ENCODE data around the gene PIP5KL1.
"Not testable (repeated sequence)": the region's sequence is repeated elsewhere in the genome, so short reads cannot be mapped to it uniquely, and the experiment has no call there.

PIP5KL1 gene

GRCh38 chr9:127885508-127886281, 44.9 kb downstream of the PIP5KL1 start:
- no peak for DNase-seq

- no peak for DNase-seq
Observed at GRCh38 chr9:127884976-127885490, 45.5 kb downstream of the PIP5KL1 start.

- DNase-seq: no peak
Observed at GRCh38 chr9:127884427-127884911, 46.1 kb downstream of the PIP5KL1 start.

GRCh38 chr9:127883959-127884358, 46.6 kb downstream of the PIP5KL1 start:
- no peak for DNase-seq

GRCh38 chr9:127881715-127882114, 48.9 kb downstream of the PIP5KL1 start:
- DNase-seq: not testable (repeated sequence)

GRCh38 chr9:127880143-127880542, 50.4 kb downstream of the PIP5KL1 start:
- no peak for DNase-seq

GRCh38 chr9:127878652-127879390, 51.8 kb downstream of the PIP5KL1 start:
- DNase-seq: no peak

- DNase-seq: peak; percentile 25
Observed at GRCh38 chr9:127878001-127878651, 52.5 kb downstream of the PIP5KL1 start.

- DNase-seq: peak; percentile 60
Observed at GRCh38 chr9:127877566-127877998, 53.0 kb downstream of the PIP5KL1 start, which contains the start of gene AK1. AK1 (minus strand) TSS chr9:127877675; CDS start chr9:127874617, 3,058 bp downstream.

GRCh38 chr9:127876764-127877562, 53.6 kb downstream of the PIP5KL1 start:
- no peak for DNase-seq

GRCh38 chr9:127876026-127876763, 54.4 kb downstream of the PIP5KL1 start:
- no peak for DNase-seq

GRCh38 chr9:127875306-127875966, 55.1 kb downstream of the PIP5KL1 start:
- DNase-seq: no peak

GRCh38 chr9:127874301-127875221, 56.0 kb downstream of the PIP5KL1 start:
- no peak for DNase-seq

- DNase-seq: no peak
Observed at GRCh38 chr9:127873886-127874285, 56.7 kb downstream of the PIP5KL1 start.

GRCh38 chr9:127873223-127873691, 57.3 kb downstream of the PIP5KL1 start:
- no peak for DNase-seq

- DNase-seq: no peak
Observed at GRCh38 chr9:127872369-127873222, 58.0 kb downstream of the PIP5KL1 start.

- DNase-seq: no peak
Observed at GRCh38 chr9:127871531-127871930, 59.0 kb downstream of the PIP5KL1 start.

GRCh38 chr9:127870887-127871286, 59.7 kb downstream of the PIP5KL1 start:
- DNase-seq: no peak

Measured in NCI-H146 (cell line).